Smooth muscle cell (in vitro differentiated cells): ENCODE results near the gene CDH8. TPM values are rescaled to one million over a fixed set of nuclear protein-coding genes. Genes with fewer than 3 reads are reported as not detected.

ENCODE experiments used
- DNase-seq: peaks from one replicate; lab custom pipeline; 2025; ENCODE audit not compliant: unreplicated experiment; lab: John Stamatoyannopoulos, UW
- H2AFZ ChIP-seq: fragments of 200-600 bp; sonication (generic); 2 replicates; pipeline ENCODE4 v1.6.0; 2016; ENCODE audit warnings: antibody characterized with exemption, low read depth, mild to moderate bottlenecking
- H3F3A ChIP-seq: fragments of 200-600 bp; sonication (generic); 2 replicates; pipeline ENCODE4 v1.6.0; 2017; ENCODE audit warnings: antibody characterized with exemption, low read depth
- H3K27ac ChIP-seq: fragments of 200-600 bp; sonication (generic); 2 replicates; pipeline ENCODE4 v1.5.1; 2016; ENCODE audit warnings: low read depth, mild to moderate bottlenecking
- H3K27me3 ChIP-seq: fragments of 200-600 bp; sonication (generic); 2 replicates; pipeline ENCODE4 v1.6.1; 2016; ENCODE audit warnings: low read depth, mild to moderate bottlenecking
- H3K36me3 ChIP-seq: fragments of 200-600 bp; sonication (generic); 2 replicates; pipeline ENCODE4 v1.5.1; 2016; ENCODE audit warnings: low read depth
- H3K4me1 ChIP-seq: fragments of 200-600 bp; sonication (generic); 2 replicates; pipeline ENCODE4 v1.5.1; 2016; ENCODE audit warnings: low read depth
- H3K4me2 ChIP-seq: fragments of 200-600 bp; sonication (generic); 2 replicates; pipeline ENCODE4 v1.6.0; 2016; ENCODE audit warnings: mild to moderate bottlenecking
- H3K4me3 ChIP-seq: fragments of 200-600 bp; sonication (generic); 2 replicates; pipeline ENCODE4 v1.5.1; 2016; ENCODE audit warnings: mild to moderate bottlenecking
- H3K79me2 ChIP-seq: fragments of 200-600 bp; sonication (generic); 2 replicates; pipeline ENCODE4 v1.6.0; 2016; ENCODE audit warnings: low read depth, mild to moderate bottlenecking
- H3K9ac ChIP-seq: fragments of 200-600 bp; sonication (generic); 2 replicates; pipeline ENCODE4 v1.6.0; 2016; ENCODE audit warnings: low read depth
- H3K9me3 ChIP-seq: fragments of 200-600 bp; sonication (generic); replicated peaks from 2 replicates; pipeline ENCODE4 v1.5.1; 2016; ENCODE audit warnings: low read depth
- H4K20me1 ChIP-seq: fragments of 200-600 bp; sonication (generic); 2 replicates; pipeline ENCODE4 v1.6.0; 2016; ENCODE audit warnings: low read depth
- CTCF ChIP-seq: fragments of 200-600 bp; sonication (generic); IDR thresholded peaks from 2 replicates; pipeline ENCODE4 v1.5.1; 2017; ENCODE audit warnings: borderline replicate concordance, mild to moderate bottlenecking, antibody characterized with exemption; ENCODE audit not compliant: insufficient read depth, poor library complexity, severe bottlenecking
- WGBS: methylation state at CpG from one replicate; pipeline ENCODE4 v1.1.7; 2016; ENCODE audit warnings: low lambda C conversion rate; 5-methylcytosine and 5-hydroxymethylcytosine counted together
- polyA plus RNA-seq: library from polyadenylated mRNA; unstranded; fragments of >200 nt; fragmentation: Nextera tagmentation; extraction: Ambion mirVana; gene quantifications from 2 replicates; pipeline ENCODE4 v1.2.1, GENCODE V29; 2016
- total RNA-seq: library from RNA; depleted of rRNA; stranded (reverse); fragments of >200 nt; gene quantifications from 2 replicates; pipeline ENCODE4 v1.2.3, GENCODE V29; 2014

CDH8 gene
- total and polyA plus RNA-seq, 2 experiments from 2014 or later: 1.8 to 5.5 TPM

- no peak for DNase-seq
- H2AFZ ChIP-seq: no peak overlapping the region
- H4K20me1 ChIP-seq: no peaks in the 10 kb centered on the region
- H3K79me2 ChIP-seq: no peaks in the 10 kb centered on the region
- H3F3A ChIP-seq: no peaks in the 10 kb centered on the region
- no peaks in the 10 kb centered on the region for H3K9me3 ChIP-seq
- no peaks in the 10 kb centered on the region for H3K27me3 ChIP-seq
- H3K4me2 ChIP-seq: no peak overlapping the region
- 85% methylated on average over 2 of the region's 2 CpGs for WGBS
- no peak overlapping the region for H3K9ac ChIP-seq
- H3K27ac ChIP-seq: no peak overlapping the region
- H3K4me3 ChIP-seq: no peak overlapping the region
- H3K4me1 ChIP-seq: peaks cover 12% of the 10 kb centered on the region
- H3K36me3 ChIP-seq: no peaks in the 10 kb centered on the region
- TF ChIP-seq CTCF: no peak
These were observed 193.6 kb downstream of the CDH8 start for GRCh38 chr16:61842666-61843065.

GRCh38 chr16:61836804-61837393 is 199.3 kb downstream of the CDH8 start:
- no peak for DNase-seq
- no peak overlapping the region for H2AFZ ChIP-seq
- no peaks in the 10 kb centered on the region for H3K9me3 ChIP-seq
- H3K36me3 ChIP-seq: no peaks in the 10 kb centered on the region
- H3K9ac ChIP-seq: no peak overlapping the region
- 86% methylated on average over 3 of the region's 3 CpGs for WGBS
- H3K27me3 ChIP-seq: no peaks in the 10 kb centered on the region
- peaks cover 20% of the 10 kb centered on the region for H3K4me1 ChIP-seq
- TF ChIP-seq CTCF: no peak
- H3K4me2 ChIP-seq: no peak overlapping the region
- no peak overlapping the region for H3K27ac ChIP-seq
- no peak overlapping the region for H3K4me3 ChIP-seq
- H4K20me1 ChIP-seq: no peaks in the 10 kb centered on the region
- no peaks in the 10 kb centered on the region for H3F3A ChIP-seq
- no peaks in the 10 kb centered on the region for H3K79me2 ChIP-seq

- no peak overlapping the region for H3K4me3 ChIP-seq
- no peak overlapping the region for H3K27ac ChIP-seq
- no peaks in the 10 kb centered on the region for H4K20me1 ChIP-seq
- H3K9me3 ChIP-seq: no peaks in the 10 kb centered on the region
- H3K79me2 ChIP-seq: no peaks in the 10 kb centered on the region
- no peak overlapping the region for H2AFZ ChIP-seq
- DNase-seq: no peak
- no peaks in the 10 kb centered on the region for H3K36me3 ChIP-seq
- no peak overlapping the region for H3K4me2 ChIP-seq
- TF ChIP-seq CTCF: no peak
- H3K9ac ChIP-seq: no peak overlapping the region
- 74% methylated on average over 2 of the region's 2 CpGs for WGBS
- H3K27me3 ChIP-seq: no peaks in the 10 kb centered on the region
- H3K4me1 ChIP-seq: peaks cover 24% of the 10 kb centered on the region
- H3F3A ChIP-seq: no peaks in the 10 kb centered on the region
These were observed 202.2 kb downstream of the CDH8 start for GRCh38 chr16:61834082-61834481.

DNA sequence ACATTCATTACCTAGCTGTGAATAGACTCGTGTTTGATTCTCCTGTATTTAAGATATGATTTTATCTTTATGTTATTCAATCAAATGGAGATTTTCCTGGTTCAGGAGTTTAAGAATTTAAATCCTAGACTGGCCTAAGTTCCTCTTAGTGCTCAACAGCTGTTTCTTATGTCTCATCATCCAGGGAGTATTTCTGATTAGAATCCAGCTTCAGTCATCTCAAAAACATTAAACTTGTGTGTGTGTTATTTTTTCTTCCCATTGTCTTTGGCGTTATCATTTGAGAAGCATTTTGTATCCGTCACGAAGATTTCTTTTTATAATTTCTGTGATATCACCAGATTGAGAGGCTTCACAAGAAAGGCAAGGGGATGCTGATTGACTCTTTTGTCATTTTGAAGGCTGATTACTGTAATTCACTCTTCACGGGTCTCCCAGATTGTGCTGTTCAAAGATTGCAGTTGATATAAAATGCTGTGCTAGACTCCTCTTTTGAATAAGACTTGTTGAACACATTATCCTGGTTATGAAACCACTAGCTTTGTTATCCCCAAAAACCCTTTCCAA is 204.8 kb downstream of the CDH8 start:
- Histone ChIP-seq H3K4me1 (peaks cover 5% of the 10 kb centered on the region), H3K9ac (no peak overlapping the region), H4K20me1 (no peaks in the 10 kb centered on the region), H3K4me3 (no peak overlapping the region), H3K79me2 (no peaks in the 10 kb centered on the region), H3K4me2 (no peak overlapping the region), H3K27ac (no peak overlapping the region), H3K9me3 (no peaks in the 10 kb centered on the region), H3K27me3 (no peaks in the 10 kb centered on the region), H2AFZ (no peak overlapping the region), H3K36me3 (no peaks in the 10 kb centered on the region), H3F3A (no peaks in the 10 kb centered on the region)
- no peak for TF ChIP-seq CTCF
- no peak for DNase-seq
- WGBS: 91% methylated on average over 5 of the region's 5 CpGs
